OCI-LY3 (cell line): Measurements from ENCODE around the gene NFIC.

Experiments
- CTCF ChIP-seq: fragments of 200-600, 300-600 bp; sonication (generic); IDR thresholded peaks from 2 replicates; pipeline ENCODE4 v1.5.1; 2014; ENCODE audit warnings: antibody characterized with exemption, low read length, low read depth
- EZH2phosphoT487 ChIP-seq: fragments of 200-600 bp; shearing (Covaris generic); IDR thresholded peaks from 2 replicates; pipeline ENCODE4 v1.6.1; 2018; ENCODE audit warnings: antibody characterized with exemption, mixed run types, low read depth

GRCh38 chr19:3479177-3479833, 112.9 kb downstream of the NFIC start:
- TF ChIP-seq CTCF (no peak), EZH2phosphoT487 (no peak)
